HCT116 (cell line): ENCODE results near the gene TACC2. TPM values are rescaled to one million over a fixed set of nuclear protein-coding genes. Genes with fewer than 3 reads are reported as not detected.

Experiments used
- ATAC-seq: fragments of 200-7000 bp; cut with Tn5 transposase; 2 replicates; pipeline ENCODE4 v1.9.1; 2020; ENCODE audit warnings: mild to moderate bottlenecking, moderate library complexity
- BruUV-seq: library from RNA; stranded (reverse); fragments of 400-500 nt; replicated peaks from 2 replicates; lab custom pipeline; 2021; lab: Mats Ljungman, UMichigan
- CTCF ChIA-PET: fragments of 300-600 bp; sonication (Branson Sonifier 250); formaldehyde crosslinking; loops from one replicate; lab custom pipeline; 2021; ENCODE audit warnings: antibody characterized with exemption; lab: Charles Lee
- POLR2A ChIA-PET: fragments of 300-600, 350-600 bp; sonication (Branson Sonifier 250); formaldehyde crosslinking; loops from one replicate; lab custom pipeline; 2021; ENCODE audit warnings: antibody characterized with exemption; lab: Charles Lee
- RAD21 ChIA-PET, 2 experiments: fragments of 300-600 bp; sonication (Branson Sonifier 250); formaldehyde crosslinking; loops; one replicate each; lab custom pipeline; 2023; ENCODE audit warnings: low total read pairs in 2 of 2; ENCODE audit not compliant: uncharacterized antibody in 2 of 2, unreplicated experiment in 2 of 2, low non-redundant PET in 1 of 2; lab: Charles Lee
- DNase-seq: peaks from one replicate; pipeline ENCODE4 v3.0.0-alpha.2; 2010; ENCODE audit warnings: low read depth, low spot score
- H2AFZ ChIP-seq: fragments of 200-600 bp; shearing (Covaris generic), sonication (generic); 2 replicates; pipeline ENCODE4 v1.6.1; 2017; ENCODE audit warnings: low read depth, mixed run types, mixed read lengths, antibody characterized with exemption, low read length; ENCODE audit not compliant: poor library complexity, severe bottlenecking
- H3K27ac ChIP-seq: 2 replicates; pipeline ENCODE4 v1.5.1; 2012; ENCODE audit warnings: low read depth, low read length
- H3K27me3 ChIP-seq: fragments of 200-600 bp; sonication (generic); 2 replicates; pipeline ENCODE4 v1.6.1; 2016; ENCODE audit warnings: mixed run types, low read length, mixed read lengths; ENCODE audit not compliant: insufficient read depth
- H3K36me3 ChIP-seq, 2 experiments: fragments of 200-500 bp in 1 of 2; fragments of 200-600 bp in 1 of 2; sonication (Bioruptor generic) in 1 of 2; sonication (generic) in 1 of 2; 2 replicates each; pipeline versions ENCODE4 v1.5.1 to v1.6.1; 2014 to 2016; ENCODE audit warnings: low read length in 2 of 2, inconsistent platforms in 1 of 2, mixed read lengths in 1 of 2, mixed run types in 1 of 2; ENCODE audit not compliant: insufficient read depth in 2 of 2, control insufficient read depth in 1 of 2
- H3K4me1 ChIP-seq, 2 experiments: fragments of 200-600 bp in 1 of 2; sonication (generic) in 1 of 2; 2 replicates each; pipeline versions ENCODE4 v1.5.1 to v1.6.1; 2012 to 2017; ENCODE audit warnings: low read length in 2 of 2, inconsistent platforms in 1 of 2, mild to moderate bottlenecking in 1 of 2, mixed read lengths in 1 of 2, mixed run types in 1 of 2, moderate library complexity in 1 of 2; ENCODE audit not compliant: insufficient read depth in 2 of 2, control insufficient read depth in 1 of 2
- H3K4me2 ChIP-seq: fragments of 200-600 bp; sonication (generic); 2 replicates; pipeline ENCODE4 v1.6.1; 2017; ENCODE audit warnings: mixed run types, low read length, mixed read lengths
- H3K4me3 ChIP-seq, 2 experiments: fragments of 200-600 bp in 1 of 2; sonication (generic) in 1 of 2; replicated peaks in 1 of 2; 2 replicates each; pipeline ENCODE4 v1.5.1; 2011 to 2016; ENCODE audit warnings: low read length in 2 of 2, control low read depth in 1 of 2, low read depth in 1 of 2, mild to moderate bottlenecking in 1 of 2, mixed read lengths in 1 of 2, mixed run types in 1 of 2
- H3K79me2 ChIP-seq: fragments of 200-600 bp; sonication (generic); 2 replicates; pipeline ENCODE4 v1.6.1; 2017; ENCODE audit warnings: mild to moderate bottlenecking, mixed run types, low read length, moderate library complexity, mixed read lengths; ENCODE audit not compliant: insufficient read depth
- H3K9ac ChIP-seq: fragments of 200-600 bp; sonication (generic); 2 replicates; pipeline ENCODE4 v1.6.1; 2016; ENCODE audit warnings: low read length, mixed read lengths
- H3K9me2 ChIP-seq: fragments of 200-600 bp; sonication (generic), shearing (Covaris generic); 2 replicates; pipeline ENCODE4 v1.6.1; 2017; ENCODE audit warnings: mixed run types, mild to moderate bottlenecking, moderate library complexity; ENCODE audit not compliant: insufficient read depth
- H3K9me3 ChIP-seq, 2 experiments: fragments of 200-500 bp in 1 of 2; fragments of 200-600 bp in 1 of 2; sonication (Bioruptor generic) in 1 of 2; sonication (generic) in 1 of 2; 2 replicates each; pipeline ENCODE4 v1.6.1; 2014 to 2017; ENCODE audit warnings: low read length in 2 of 2, mixed read lengths in 2 of 2, inconsistent platforms in 1 of 2, low read depth in 1 of 2, mild to moderate bottlenecking in 1 of 2, mixed run types in 1 of 2, moderate library complexity in 1 of 2; ENCODE audit not compliant: control insufficient read depth in 1 of 2, insufficient read depth in 1 of 2
- H4K20me1 ChIP-seq: fragments of 200-600 bp; sonication (generic), shearing (Covaris generic); 2 replicates; pipeline ENCODE4 v1.6.1; 2017; ENCODE audit warnings: mixed run types, mild to moderate bottlenecking, moderate library complexity; ENCODE audit not compliant: insufficient read depth
- CBX3 ChIP-seq: IDR thresholded peaks from 2 replicates; pipeline ENCODE4 v1.6.1; 2012; ENCODE audit warnings: low read depth
- EZH2 ChIP-seq: fragments of 200-600 bp; sonication (generic); IDR thresholded peaks from 2 replicates; pipeline ENCODE4 v1.6.1; 2017; ENCODE audit warnings: antibody characterized with exemption, mixed run types
- FOSL1 ChIP-seq: IDR thresholded peaks from 2 replicates; pipeline ENCODE4 v1.6.1; 2012; ENCODE audit warnings: low read depth
- POLR2A ChIP-seq: IDR thresholded peaks from 2 replicates; pipeline ENCODE4 v1.7.0; 2011; ENCODE audit warnings: borderline replicate concordance; ENCODE audit not compliant: insufficient read depth, insufficient read length; ENCODE audit errors: extremely low read depth
- SRF ChIP-seq: IDR thresholded peaks from 2 replicates; pipeline ENCODE4 v1.6.1; 2012; ENCODE audit warnings: low read depth
- ZFX ChIP-seq: fragments of 450-650 bp; IDR thresholded peaks from 2 replicates; pipeline ENCODE4 v1.6.1; 2017
- ZNF274 ChIP-seq: fragments of 200-500 bp; sonication (Bioruptor generic); IDR thresholded peaks from 2 replicates; pipeline ENCODE4 v1.6.1; 2014; ENCODE audit warnings: mild to moderate bottlenecking, low read depth, low read length, inconsistent platforms
- intact Hi-C: fragments of 100-400 bp; cut with micrococcal nuclease; formaldehyde crosslinking; loops from 2 replicates; pipeline ENCODE4 v1.10.0; 2022
- total RNA-seq: library from RNA; stranded (reverse); gene quantifications from one replicate; pipeline ENCODE4 v1.2.1, GENCODE V29; 2021; ENCODE audit not compliant: unreplicated experiment
- TF ChIP-seq, protein P1 (sequence below): IDR thresholded peaks from 2 replicates; pipeline ENCODE4 v1.6.1; 2012
- TF ChIP-seq, protein P2 (sequence below), 3 experiments: fragments of 200-600 bp in 1 of 3; sonication (generic) in 1 of 3; IDR thresholded peaks in 2 of 3; conservative IDR thresholded peaks in 1 of 3; 2 replicates each; pipeline ENCODE4 v1.5.1; 2012 to 2017; ENCODE audit warnings: low read depth in 2 of 3, low read length in 2 of 3, antibody characterized with exemption in 1 of 3, borderline replicate concordance in 1 of 3, control low read depth in 1 of 3, mild to moderate bottlenecking in 1 of 3, mixed read lengths in 1 of 3, mixed run types in 1 of 3, moderate library complexity in 1 of 3; ENCODE audit not compliant: insufficient read depth in 1 of 3

The TACC2 gene
- total RNA-seq, 1 experiment from 2014 or later: 38.6 TPM

DNA sequence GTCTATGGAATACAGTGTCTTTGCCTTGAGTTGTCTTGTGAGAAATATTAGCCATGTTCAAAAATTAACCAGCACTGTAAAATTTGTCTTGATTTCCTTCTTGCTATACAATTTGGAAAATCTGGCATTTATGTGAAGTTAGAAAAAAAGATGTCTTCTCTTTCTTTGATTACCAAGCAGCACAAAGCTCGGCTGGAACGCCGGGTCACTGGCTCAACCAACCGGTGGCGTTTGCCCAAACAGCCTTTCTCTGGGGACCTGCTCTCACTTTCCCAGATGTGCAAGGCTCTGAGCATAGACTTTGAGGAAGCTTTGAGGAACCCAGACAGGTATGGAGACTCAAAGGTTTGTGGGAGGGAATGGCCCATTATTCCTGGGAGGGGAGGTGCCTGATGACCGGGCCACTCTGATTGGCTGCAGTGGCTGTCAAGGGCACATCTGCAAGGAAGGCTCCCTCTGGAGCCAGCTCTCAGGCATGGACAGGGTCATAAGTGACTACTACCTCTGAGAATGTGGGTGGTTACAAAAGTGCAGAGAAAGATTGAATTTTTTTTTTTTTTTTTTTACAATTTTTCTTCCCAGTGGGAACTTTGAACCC is 287.7 kb downstream of the TACC2 start:
- DNase-seq: peak; percentile 48
- ChIA-PET CTCF (interaction anchor here (1.0 to 1.5 kb wide), 4 partner anchors 8 to 289 kb away, joined by 3 to 7 read pairs (median 5); no protein-coding TSS in a partner anchor), POLR2A (no interaction called here), RAD21 (no interaction called here)
- Histone ChIP-seq H3K36me3 (no peaks in the 10 kb centered on the region), H3K9ac (no peak overlapping the region), H3K4me2 (no peak overlapping the region), H3K4me3 (no peak overlapping the region), H3K27me3 (no peaks in the 10 kb centered on the region), H3K9me3 (no peaks in the 10 kb centered on the region), H3K4me1 (peaks cover 3 to 15% of the 10 kb centered on the region in 2 experiments; a peak in 3 of 4 replicates), H4K20me1 (no peaks in the 10 kb centered on the region), H3K79me2 (no peaks in the 10 kb centered on the region), H3K27ac (no peak overlapping the region), H2AFZ (no peak overlapping the region), H3K9me2 (no peaks in the 10 kb centered on the region)
- intact Hi-C loops: no loop called here
- no TSS peak for BruUV-seq
- TF ChIP-seq, protein P1, sequence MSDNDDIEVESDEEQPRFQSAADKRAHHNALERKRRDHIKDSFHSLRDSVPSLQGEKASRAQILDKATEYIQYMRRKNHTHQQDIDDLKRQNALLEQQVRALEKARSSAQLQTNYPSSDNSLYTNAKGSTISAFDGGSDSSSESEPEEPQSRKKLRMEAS: no peak
- no peak for TF ChIP-seq ZNF274
- TF ChIP-seq FOSL1: peak; percentile 16; the same call in 1 of the 2 replicates
- TF ChIP-seq POLR2A: no peak
- peak; percentile 92 for ATAC-seq

DNA sequence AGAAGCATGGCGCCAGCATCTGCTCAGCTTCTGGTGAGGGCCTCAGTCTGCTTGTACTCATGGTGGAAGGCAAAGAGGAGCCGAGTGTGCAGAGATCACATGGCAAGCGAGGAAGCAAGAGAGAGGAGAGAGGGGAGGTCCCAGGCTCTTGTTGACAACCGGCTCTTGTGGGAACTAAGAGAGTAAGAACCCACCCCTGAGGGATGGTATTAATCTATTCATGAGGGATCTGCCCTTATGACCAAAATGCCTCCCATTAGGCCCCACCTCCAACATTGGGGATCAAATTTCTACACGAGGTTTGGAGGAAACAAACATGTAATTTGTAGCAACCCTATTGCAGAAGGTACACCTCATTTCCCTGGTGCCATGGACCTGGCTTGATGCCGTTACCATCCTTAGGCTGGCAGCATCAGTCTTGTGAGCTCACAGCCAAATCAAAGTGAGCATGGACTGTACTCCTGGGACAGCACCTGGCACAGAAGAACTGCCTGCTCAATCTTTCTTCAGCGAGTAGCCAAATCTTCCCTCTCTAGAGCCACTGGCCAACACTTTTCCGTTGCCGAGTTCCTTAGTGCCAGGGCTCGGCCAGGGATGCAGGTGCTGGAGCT is 288.7 kb downstream of the TACC2 start:
- no peaks in the 10 kb centered on the region for H3K9me3 ChIP-seq
- H3K4me3 ChIP-seq: no peak overlapping the region
- H4K20me1 ChIP-seq: no peaks in the 10 kb centered on the region
- CTCF ChIA-PET: interaction anchor here (1.3 to 1.5 kb wide), 2 partner anchors 10 to 21 kb away, joined by 5 to 7 read pairs; no protein-coding TSS in a partner anchor
- intact Hi-C loops: no loop called here
- BruUV-seq: no TSS peak
- H3K79me2 ChIP-seq: no peaks in the 10 kb centered on the region
- no peak for DNase-seq
- no peak for ATAC-seq
- H3K27me3 ChIP-seq: no peaks in the 10 kb centered on the region
- no peak overlapping the region for H3K4me2 ChIP-seq
- H3K27ac ChIP-seq: no peak overlapping the region
- H3K4me1 ChIP-seq: peaks cover 3 to 15% of the 10 kb centered on the region in 2 experiments; a peak in 3 of 4 replicates
- no peak overlapping the region for H2AFZ ChIP-seq
- H3K36me3 ChIP-seq: no peaks in the 10 kb centered on the region
- no peak overlapping the region for H3K9ac ChIP-seq
- RAD21 ChIA-PET: no interaction called here
- POLR2A ChIA-PET: no interaction called here
- H3K9me2 ChIP-seq: no peaks in the 10 kb centered on the region
- no peak for TF ChIP-seq SRF
- TF ChIP-seq ZFX: no peak
- TF ChIP-seq, protein P2, sequence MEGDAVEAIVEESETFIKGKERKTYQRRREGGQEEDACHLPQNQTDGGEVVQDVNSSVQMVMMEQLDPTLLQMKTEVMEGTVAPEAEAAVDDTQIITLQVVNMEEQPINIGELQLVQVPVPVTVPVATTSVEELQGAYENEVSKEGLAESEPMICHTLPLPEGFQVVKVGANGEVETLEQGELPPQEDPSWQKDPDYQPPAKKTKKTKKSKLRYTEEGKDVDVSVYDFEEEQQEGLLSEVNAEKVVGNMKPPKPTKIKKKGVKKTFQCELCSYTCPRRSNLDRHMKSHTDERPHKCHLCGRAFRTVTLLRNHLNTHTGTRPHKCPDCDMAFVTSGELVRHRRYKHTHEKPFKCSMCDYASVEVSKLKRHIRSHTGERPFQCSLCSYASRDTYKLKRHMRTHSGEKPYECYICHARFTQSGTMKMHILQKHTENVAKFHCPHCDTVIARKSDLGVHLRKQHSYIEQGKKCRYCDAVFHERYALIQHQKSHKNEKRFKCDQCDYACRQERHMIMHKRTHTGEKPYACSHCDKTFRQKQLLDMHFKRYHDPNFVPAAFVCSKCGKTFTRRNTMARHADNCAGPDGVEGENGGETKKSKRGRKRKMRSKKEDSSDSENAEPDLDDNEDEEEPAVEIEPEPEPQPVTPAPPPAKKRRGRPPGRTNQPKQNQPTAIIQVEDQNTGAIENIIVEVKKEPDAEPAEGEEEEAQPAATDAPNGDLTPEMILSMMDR (IDR thresholded peaks at IDR 0.05 in 2 of 3, conservative IDR thresholded peaks at IDR 0.05 in 1 of 3; ENCODE audit: borderline replicate concordance in 1 of 3, insufficient read depth in 1 of 3, low read depth in 2 of 3, low read length in 2 of 3): no peak
- TF ChIP-seq FOSL1: no peak
- no peak for TF ChIP-seq EZH2
- no peak for TF ChIP-seq CBX3
